Endothelial cell of umbilical vein (primary cell): ENCODE results near the gene TMEM182. TPM values are rescaled to one million over a fixed set of nuclear protein-coding genes. Genes with fewer than 3 reads are reported as not detected.

Experiments used
- BruUV-seq: library from RNA; stranded (reverse); fragments of 400-500 nt; replicated peaks from 2 replicates; lab custom pipeline; 2021; lab: Mats Ljungman, UMichigan
- CTCF ChIA-PET: fragments of 300-600, 350-600 bp; sonication (Branson Sonifier 250); formaldehyde crosslinking; loops from one replicate; lab custom pipeline; 2021; ENCODE audit warnings: antibody characterized with exemption, inconsistent platforms; lab: Charles Lee
- POLR2A ChIA-PET: fragments of 300-600, 350-600 bp; sonication (Branson Sonifier 250); formaldehyde crosslinking; loops from one replicate; lab custom pipeline; 2021; ENCODE audit warnings: antibody characterized with exemption, inconsistent platforms; lab: Charles Lee
- DNase-seq: peaks from one replicate; pipeline ENCODE4 v3.0.0-alpha.2; 2011; ENCODE audit warnings: low read depth, low spot score
- FAIRE-seq: peaks from 2 replicates; lab custom pipeline; 2011; peaks lifted over from hg19 to GRCh38; lab: Jason Lieb, UNC
- H2AFZ ChIP-seq: 2 replicates; pipeline ENCODE4 v1.6.0; 2012; ENCODE audit warnings: low read depth, low read length, control low read depth, inconsistent platforms
- H3K27ac ChIP-seq: 2 replicates; pipeline ENCODE4 v1.5.1; 2011; ENCODE audit warnings: low read depth, mild to moderate bottlenecking, control low read depth, low read length, moderate library complexity; ENCODE audit not compliant: insufficient read depth
- H3K27me3 ChIP-seq, 2 experiments: 2 replicates each; pipeline versions ENCODE4 v1.6.0 to v1.6.1; 2011; ENCODE audit warnings: low read length in 2 of 2, mixed read lengths in 1 of 2; ENCODE audit not compliant: control insufficient read depth in 2 of 2, insufficient read depth in 2 of 2
- H3K36me3 ChIP-seq, 2 experiments: 2 replicates in 1 of 2; 3 replicates in 1 of 2; pipeline ENCODE4 v1.5.1; 2011; ENCODE audit warnings: low read length in 2 of 2, mild to moderate bottlenecking in 1 of 2, moderate library complexity in 1 of 2; ENCODE audit not compliant: control insufficient read depth in 2 of 2, insufficient read depth in 2 of 2; ENCODE audit errors: extremely low read depth in 1 of 2
- H3K4me1 ChIP-seq: 3 replicates; pipeline ENCODE4 v1.5.1; 2011; ENCODE audit warnings: mild to moderate bottlenecking, low read length; ENCODE audit not compliant: control insufficient read depth, insufficient read depth; ENCODE audit errors: extremely low read depth
- H3K4me2 ChIP-seq: 2 replicates; pipeline ENCODE4 v1.6.1; 2011; ENCODE audit warnings: low read length, control low read depth, mixed read lengths; ENCODE audit not compliant: insufficient read depth
- H3K4me3 ChIP-seq, 3 experiments: fragments of 200-600 bp in 1 of 3; sonication (generic), shearing (Covaris generic) in 1 of 3; replicated peaks in 1 of 3; 2 replicates each; pipeline ENCODE4 v1.5.1; 2011 to 2016; ENCODE audit warnings: control low read depth in 3 of 3, low read length in 3 of 3, mild to moderate bottlenecking in 2 of 3, inconsistent platforms in 1 of 3, low read depth in 1 of 3, moderate library complexity in 1 of 3; ENCODE audit not compliant: insufficient read depth in 1 of 3
- H3K79me2 ChIP-seq: 2 replicates; pipeline ENCODE4 v1.6.0; 2012; ENCODE audit warnings: low read length, inconsistent platforms; ENCODE audit not compliant: control insufficient read depth, insufficient read depth
- H3K9ac ChIP-seq: replicated peaks from 2 replicates; pipeline ENCODE3; 2011; ENCODE audit warnings: low read length, control low read depth; ENCODE audit not compliant: insufficient read depth; ENCODE audit errors: extremely low read depth
- H3K9me1 ChIP-seq: replicated peaks from 3 replicates; pipeline ENCODE4 v1.6.0; 2011; ENCODE audit warnings: mild to moderate bottlenecking, low read length; ENCODE audit not compliant: control insufficient read depth, insufficient read depth; ENCODE audit errors: extremely low read depth
- H3K9me3 ChIP-seq: replicated peaks from 2 replicates; pipeline ENCODE4 v1.5.1; 2012; ENCODE audit warnings: low read length, inconsistent platforms; ENCODE audit not compliant: control insufficient read depth, insufficient read depth
- H4K20me1 ChIP-seq: replicated peaks from 2 replicates; pipeline ENCODE3; 2011; ENCODE audit warnings: mild to moderate bottlenecking, low read length; ENCODE audit not compliant: control insufficient read depth, insufficient read depth; ENCODE audit errors: extremely low read depth
- EZH2 ChIP-seq: IDR thresholded peaks from 2 replicates; pipeline ENCODE4 v1.6.1; 2012; ENCODE audit warnings: borderline replicate concordance, low read depth, mild to moderate bottlenecking, moderate library complexity, low read length, inconsistent platforms; ENCODE audit not compliant: severe bottlenecking
- FOS ChIP-seq: IDR thresholded peaks from 2 replicates; pipeline ENCODE4 v1.6.1; 2011; ENCODE audit warnings: mild to moderate bottlenecking, low read length, moderate library complexity, borderline replicate concordance; ENCODE audit not compliant: insufficient read depth
- JUN ChIP-seq: IDR thresholded peaks from 2 replicates; pipeline ENCODE4 v1.6.1; 2011; ENCODE audit warnings: borderline replicate concordance, low read depth; ENCODE audit not compliant: insufficient read length, insufficient read depth
- MAX ChIP-seq: IDR thresholded peaks from 2 replicates; pipeline ENCODE4 v1.6.1; 2011; ENCODE audit not compliant: insufficient read depth, insufficient read length
- dilution Hi-C: fragments of 300-500 bp; cut with MboI; formaldehyde crosslinking; loops from one replicate; pipeline ENCODE4 v1.15.0; 2019; ENCODE audit warnings: low sequenced_read_pairs; ENCODE audit not compliant: extremely low pct_ligation_motif_present
- intact Hi-C: fragments of 100-400 bp; cut with micrococcal nuclease; formaldehyde crosslinking; loops from one replicate; pipeline ENCODE4 v1.10.0; 2022
- polyA plus RNA-seq, 4 experiments: library from polyadenylated mRNA; depleted of rRNA in 3 of 4; stranded (reverse) in 3 of 4; unstranded in 1 of 4; fragments of >200 nt; gene quantifications; 2 replicates each; pipeline versions ENCODE4 v1.2.1 to v1.2.3, GENCODE V29; 2011 to 2012; ENCODE audit warnings: missing spikeins in 1 of 4
- total RNA-seq: library from RNA; stranded (reverse); gene quantifications from 2 replicates; pipeline ENCODE4 v1.2.3, GENCODE V29; 2021

The TMEM182 gene
- total and polyA plus RNA-seq, 2 donors (not counting 3 experiments of a cell fraction or from before 2014, with no cell fraction given), result 0.69 to 0.95 TPM

GRCh38 chr2:102743259-102743658 lies 18.6 kb upstream of the TMEM182 start:
- Histone ChIP-seq H3K4me1 (no peaks in the 10 kb centered on the region), H3K79me2 (no peaks in the 10 kb centered on the region), H3K36me3 (no peaks in the 10 kb centered on the region), H3K4me2 (no peak overlapping the region), H2AFZ (no peak overlapping the region), H4K20me1 (no peaks in the 10 kb centered on the region), H3K9ac (no peak overlapping the region), H3K9me1 (no peaks in the 10 kb centered on the region), H3K9me3 (no peaks in the 10 kb centered on the region), H3K27ac (no peak overlapping the region), H3K27me3 (no peaks in the 10 kb centered on the region), H3K4me3 (no peak overlapping the region)
- no TSS peak for BruUV-seq
- TF ChIP-seq FOS, result no peak
- TF ChIP-seq MAX, result no peak
- no peak for TF ChIP-seq EZH2
- intact Hi-C loops (no loop called here), dilution Hi-C loops (no loop called here)
- no peak for FAIRE-seq
- ChIA-PET POLR2A (no interaction called here), CTCF (interaction anchor here (1.8 to 4.2 kb wide), 2 partner anchors 10 kb away, joined by 3 to 33 read pairs; no protein-coding TSS in a partner anchor)
- no peak for DNase-seq

GRCh38 chr2:102748107-102748506 lies 13.7 kb upstream of the TMEM182 start:
- Histone ChIP-seq H3K4me1 (no peaks in the 10 kb centered on the region), H3K4me2 (no peak overlapping the region), H2AFZ (no peak overlapping the region), H3K79me2 (no peaks in the 10 kb centered on the region), H3K9me1 (no peaks in the 10 kb centered on the region), H3K9ac (no peak overlapping the region), H3K36me3 (no peaks in the 10 kb centered on the region), H3K9me3 (no peaks in the 10 kb centered on the region), H4K20me1 (no peaks in the 10 kb centered on the region), H3K27ac (no peak overlapping the region), H3K4me3 (no peak overlapping the region), H3K27me3 (no peaks in the 10 kb centered on the region)
- ChIA-PET POLR2A (no interaction called here), CTCF (no interaction called here)
- dilution Hi-C loops, result no loop called here
- no TSS peak for BruUV-seq
- TF ChIP-seq EZH2 (no peak), JUN (no peak), FOS (no peak)
- DNase-seq (no peak), FAIRE-seq (no peak)
- intact Hi-C loops, result no loop called here
